ENCODE measurements around the gene KLRG1. TPM values are rescaled to one million over a fixed set of nuclear protein-coding genes. Genes with fewer than 3 reads are reported as not detected.

Gene KLRG1
- total RNA-seq, 6 donors from 2014 or later, result 1.8 to 8.9 (median 3.2) TPM; not detected in 1

DNA sequence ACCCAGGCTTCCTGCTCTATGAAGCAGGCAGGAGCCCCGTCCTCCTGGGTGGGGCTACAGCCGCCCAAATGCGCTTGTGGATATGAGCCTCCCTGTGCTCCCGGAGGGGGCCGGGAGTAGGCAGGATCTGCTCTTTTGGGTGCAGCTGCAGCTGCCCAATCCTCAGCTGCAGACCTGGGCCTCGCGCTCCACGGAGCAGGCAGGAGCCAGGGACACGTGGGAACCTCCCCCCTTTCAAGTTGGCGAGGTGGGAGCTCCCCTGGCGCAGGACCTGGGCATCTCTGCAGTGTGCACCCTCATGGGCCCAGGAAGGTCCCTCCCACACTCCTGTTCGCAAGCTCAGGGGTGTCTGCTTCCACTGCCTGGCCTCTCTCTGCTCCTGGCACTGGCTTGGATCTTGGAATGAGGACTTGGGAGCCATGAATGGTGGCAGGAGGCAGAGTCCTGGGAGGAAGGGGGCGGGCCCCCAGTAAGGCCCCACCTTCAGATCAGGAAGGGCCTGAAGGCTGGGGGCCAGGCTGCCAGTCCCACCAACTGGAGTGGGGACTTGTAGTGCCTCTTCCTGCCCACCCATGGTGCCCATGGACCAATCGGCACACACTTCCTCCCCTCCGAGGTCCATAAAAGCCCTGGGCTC is 61.3 kb downstream of the KLRG1 start:
- TF ChIP-seq POLR2AphosphoS5 (IDR thresholded peaks at IDR 0.05), result no peak
- TF ChIP-seq POLR2A (IDR thresholded peaks at IDR 0.05), result no peak
- TF ChIP-seq, protein P1, sequence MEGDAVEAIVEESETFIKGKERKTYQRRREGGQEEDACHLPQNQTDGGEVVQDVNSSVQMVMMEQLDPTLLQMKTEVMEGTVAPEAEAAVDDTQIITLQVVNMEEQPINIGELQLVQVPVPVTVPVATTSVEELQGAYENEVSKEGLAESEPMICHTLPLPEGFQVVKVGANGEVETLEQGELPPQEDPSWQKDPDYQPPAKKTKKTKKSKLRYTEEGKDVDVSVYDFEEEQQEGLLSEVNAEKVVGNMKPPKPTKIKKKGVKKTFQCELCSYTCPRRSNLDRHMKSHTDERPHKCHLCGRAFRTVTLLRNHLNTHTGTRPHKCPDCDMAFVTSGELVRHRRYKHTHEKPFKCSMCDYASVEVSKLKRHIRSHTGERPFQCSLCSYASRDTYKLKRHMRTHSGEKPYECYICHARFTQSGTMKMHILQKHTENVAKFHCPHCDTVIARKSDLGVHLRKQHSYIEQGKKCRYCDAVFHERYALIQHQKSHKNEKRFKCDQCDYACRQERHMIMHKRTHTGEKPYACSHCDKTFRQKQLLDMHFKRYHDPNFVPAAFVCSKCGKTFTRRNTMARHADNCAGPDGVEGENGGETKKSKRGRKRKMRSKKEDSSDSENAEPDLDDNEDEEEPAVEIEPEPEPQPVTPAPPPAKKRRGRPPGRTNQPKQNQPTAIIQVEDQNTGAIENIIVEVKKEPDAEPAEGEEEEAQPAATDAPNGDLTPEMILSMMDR (IDR thresholded peaks at IDR 0.05), result no peak
- no peak for TF ChIP-seq EP300 (IDR thresholded peaks at IDR 0.05)
- H3K4me1 ChIP-seq, result peaks cover 0 to 4% (median 0%) of the 10 kb centered on the region in 4 donors
- DNase-seq, result peak in 1 of 2 donors; percentile 66
- ATAC-seq (ENCODE audit: low FRiP score in 2 of 2), result peak; percentile 21 to 22
- H3K4me3 ChIP-seq, result no peak overlapping the region
- no peaks in the 10 kb centered on the region for H3K27me3 ChIP-seq
- H3K36me3 ChIP-seq, result no peaks in the 10 kb centered on the region
- H3K9me3 ChIP-seq, result no peaks in the 10 kb centered on the region
- WGBS, 2 donors, result 78 to 83% methylated on average over 2 to 15 of the region's 15 CpGs
- no peak overlapping the region for H3K27ac ChIP-seq

DNA sequence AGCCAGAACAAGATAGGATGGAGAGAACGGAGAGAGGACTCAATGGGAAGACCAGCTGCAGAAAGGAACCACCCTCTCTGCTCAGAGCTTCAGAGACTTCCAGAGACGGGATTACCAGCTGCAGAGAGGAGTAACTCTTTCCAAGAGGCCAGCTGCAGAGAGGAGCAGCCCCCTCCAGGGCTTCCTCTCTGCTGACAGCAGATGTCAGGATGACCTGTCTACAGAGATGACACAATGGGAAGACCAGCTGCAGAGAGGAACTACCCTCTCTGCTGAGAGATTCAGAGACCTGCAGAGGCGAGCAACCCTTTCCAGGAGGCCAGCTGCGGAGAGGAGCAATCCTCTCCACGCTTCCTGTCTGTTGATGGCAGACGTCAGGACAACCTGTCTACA is 61.8 kb downstream of the KLRG1 start:
- DNase-seq, result no peak
- TF ChIP-seq POLR2A (IDR thresholded peaks at IDR 0.05), result no peak
- no peak for TF ChIP-seq EP300 (IDR thresholded peaks at IDR 0.05)
- TF ChIP-seq, protein P1 (IDR thresholded peaks at IDR 0.05), result no peak
- no peak for TF ChIP-seq POLR2AphosphoS5 (IDR thresholded peaks at IDR 0.05)
- H3K9me3 ChIP-seq, result no peaks in the 10 kb centered on the region
- no peaks in the 10 kb centered on the region for H3K27me3 ChIP-seq
- H3K4me3 ChIP-seq, result no peak overlapping the region
- no peaks in the 10 kb centered on the region for H3K36me3 ChIP-seq
- no peak overlapping the region for H3K27ac ChIP-seq
- H3K4me1 ChIP-seq, result peaks cover 0 to 4% (median 0%) of the 10 kb centered on the region in 4 donors
- peak; percentile 32 to 60 for ATAC-seq (ENCODE audit: low FRiP score in 2 of 2)
- WGBS, 2 donors, result 71 to 78% methylated on average over 6 of the region's 6 CpGs

DNA sequence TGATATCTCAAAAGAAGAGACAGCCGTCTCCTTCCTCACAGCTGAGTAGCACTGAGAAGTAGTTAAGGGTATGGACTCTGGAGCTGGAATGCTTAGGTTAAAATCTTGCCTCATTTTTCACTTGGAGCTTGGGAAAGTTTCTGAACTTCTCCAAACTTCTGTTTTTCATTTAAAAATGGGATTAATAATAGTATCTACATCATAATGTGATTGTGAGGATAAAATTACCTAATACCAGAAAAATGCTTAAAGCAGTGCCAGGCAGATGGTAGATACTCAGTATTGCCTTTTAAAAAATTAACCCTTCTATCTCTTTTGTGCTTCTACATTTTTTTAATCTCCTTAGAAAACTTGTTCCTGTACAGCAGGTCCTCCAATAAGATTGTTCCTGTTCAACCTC is 63.3 kb downstream of the KLRG1 start:
- no peak for ATAC-seq (ENCODE audit: low FRiP score in 2 of 2)
- H3K4me3 ChIP-seq, result no peak overlapping the region
- TF ChIP-seq EP300 (IDR thresholded peaks at IDR 0.05) (no peak), POLR2AphosphoS5 (IDR thresholded peaks at IDR 0.05) (no peak), POLR2A (IDR thresholded peaks at IDR 0.05) (no peak)
- TF ChIP-seq, protein P1 (IDR thresholded peaks at IDR 0.05), result no peak
- H3K27me3 ChIP-seq, result no peaks in the 10 kb centered on the region
- no peak overlapping the region for H3K27ac ChIP-seq
- no peaks in the 10 kb centered on the region for H3K36me3 ChIP-seq
- 57 to 84% methylated on average over 1 of the region's 1 CpG for WGBS, 2 donors
- H3K9me3 ChIP-seq, result no peaks in the 10 kb centered on the region
- no peak for DNase-seq
- peaks cover 0 to 4% (median 0%) of the 10 kb centered on the region in 4 donors for H3K4me1 ChIP-seq

Other genes with a start within 250 kb of the KLRG1 start
- under 1 TPM in 2 of 6 donors, not detected in 4; 0.13 to 0.15 TPM for gene A2ML1, start 166.9 kb upstream of the KLRG1 start, total RNA-seq
- gene PHC1, start 75.0 kb upstream of the KLRG1 start, total RNA-seq, result 10 to 100 TPM; 23.2 to 60.8 (median 32.1) TPM
- 100 to 1,000 TPM; 136 to 239 (median 175) TPM for gene M6PR, start 39.9 kb upstream of the KLRG1 start, total RNA-seq
- 1,000 to 10,000 TPM in 4 of 6 donors, 100 to 1,000 TPM in 2; 314 to 2,437 (median 1,163) TPM for gene A2M, start 126.4 kb downstream of the KLRG1 start, total RNA-seq
- 1 to 10 TPM; 1.3 to 7.3 (median 2.0) TPM for gene PZP, start 218.8 kb downstream of the KLRG1 start, total RNA-seq

Measured in upper lobe of left lung (tissue), 6 donors.